Heart right ventricle (tissue), 16 donors: ENCODE measurements around the gene NAB1. TPM values are rescaled to one million over a fixed set of nuclear protein-coding genes. Genes with fewer than 3 reads are reported as not detected.

Experiments used
- ATAC-seq, 8 donors: fragments of 200-7000 bp; cut with Tn5 transposase; one replicate each; pipeline ENCODE4 v1.9.1; 2020; ENCODE audit warnings: mild to moderate bottlenecking in 8 of 8, moderate library complexity in 8 of 8, moderate number of reproducible peaks in 1 of 8
- DNase-seq, 2 donors: peaks; one replicate each; pipeline ENCODE4 v3.0.0-alpha.2; 2020
- H3K27ac ChIP-seq, 10 donors: fragments of 200-600 bp; sonication (generic) in 2 of 10; one replicate each; pipeline versions ENCODE4 v1.5.0 to v1.8.0; 2020 to 2022; ENCODE audit warnings: mild to moderate bottlenecking in 3 of 10
- H3K27me3 ChIP-seq, 7 donors: fragments of 200-600 bp; one replicate each; pipeline ENCODE4 v1.8.0; 2021 to 2022; ENCODE audit warnings: mild to moderate bottlenecking in 2 of 7
- H3K36me3 ChIP-seq, 9 donors: fragments of 200-600 bp; sonication (generic) in 1 of 9; one replicate each; pipeline versions ENCODE4 v1.5.0 to v1.8.0; 2020 to 2022; ENCODE audit warnings: mild to moderate bottlenecking in 2 of 9
- H3K4me1 ChIP-seq, 9 donors: fragments of 200-600 bp; sonication (generic) in 1 of 9; one replicate each; pipeline versions ENCODE4 v1.5.0 to v1.8.0; 2020 to 2022; ENCODE audit warnings: mild to moderate bottlenecking in 4 of 9
- H3K4me3 ChIP-seq, 10 donors: fragments of 200-600 bp; sonication (generic) in 2 of 10; one replicate each; pipeline versions ENCODE4 v1.5.0 to v1.8.0; 2020 to 2022; ENCODE audit warnings: mild to moderate bottlenecking in 7 of 10, moderate library complexity in 2 of 10
- H3K9me3 ChIP-seq, 11 donors: fragments of 200-600 bp in 10 of 11; sonication (generic) in 2 of 11; one replicate each; pipeline versions ENCODE4 v1.5.0 to v1.8.0; 2013 to 2022; ENCODE audit warnings: mild to moderate bottlenecking in 2 of 11, control low read depth in 1 of 11, moderate library complexity in 1 of 11
- CTCF ChIP-seq, 9 donors: fragments of 200-600 bp; sonication (generic) in 2 of 9; IDR thresholded peaks; one replicate each; pipeline versions ENCODE4 v1.5.0 to v1.8.0; 2021 to 2022; ENCODE audit warnings: antibody characterized with exemption in 9 of 9, mild to moderate bottlenecking in 5 of 9, moderate library complexity in 1 of 9
- WGBS, 2 donors: extraction: QIAGEN DNeasy Blood & Tissue Kit; methylation state at CpG; one replicate each; pipeline ENCODE4 v1.1.7; 2013; ENCODE audit warnings: inconsistent platforms in 1 of 2; 5-methylcytosine and 5-hydroxymethylcytosine counted together
- intact Hi-C, 10 donors: fragments of 100-400 bp; cut with DNase I; formaldehyde crosslinking; loops; one replicate each; pipeline versions ENCODE4 v1.11.1 to v1.14.2; 2022
- polyA plus RNA-seq, 2 donors: library from polyadenylated mRNA; stranded (reverse); fragments of 200-250 nt; gene quantifications; one replicate each; pipeline ENCODE4 v1.2.3, GENCODE V29; 2013
- total RNA-seq, 10 donors: library from RNA; stranded (reverse); fragmentation: NEBNext Ultra II Directional in 3 of 10; extraction: Animal tissue kit (Norgen Biotek cat#: 25700) in 3 of 10; gene quantifications; one replicate each; pipeline versions ENCODE4 v1.2.1 to v1.2.4, GENCODE V29; 2021 to 2023
- donor health status: Arrhythmogenic right ventricular cardiomyopathy.
- donor health status: ischemic (EF 13 %, LVEDD 7.1; RV severe dilation, severe dysfunction).
- donor health status: healthy with polysubstance abuse.
- donor health status: DM: no; HTN: yes; CAD: no.
- donor health status: DM: no; HTN: no; CAD: no.
- donor health status: ischemic (EF 25% LVEDD 6.9; RV normal size, moderate dysfunction).
- donor health status: ischemic (EF 25% LVEDD 5.7; RV mildly dilated, moderate dysfunction).
- donor health status: healthy.
- donor health status: DM: yes; HTN: yes; CAD: no.
- donor health status: Ischemic cardiomyopathy.
- donor health status: ischemic (EF 35%, LVEDD 5.7; RV mildly dilated, moderate dysfunction).
- donor health status: nonischemic (EF 11% LVEDD 7.7; RV severe dilation, severe dysfunction).
- donor health status: DM: yes; HTN: yes; CAD: no.
- donor health status: PGD.
- donor health status: ischemic (EF 29% LVEDD 5.4; RV normal size, mild dysfunction).
- donor health status: nonischemic (EF 23%, LVEDD 6.1; RV moderate dilation, normal function).

NAB1 gene
- total and polyA plus RNA-seq, 12 donors, result 9.3 to 41.5 (median 27.1) TPM

- TF ChIP-seq CTCF (IDR thresholded peaks at IDR 0.05), result no peak
- Histone ChIP-seq H3K9me3 (no peaks in the 10 kb centered on the region), H3K36me3 (peaks cover 0 to 12% (median 0%) of the 10 kb centered on the region in 9 donors), H3K27me3 (no peaks in the 10 kb centered on the region), H3K4me3 (peak overlapping the region in 4 of 10 donors; percentile 1 to 25 (median 5)), H3K27ac (peak overlapping the region in 9 of 10 donors; percentile 18 to 80 (median 55)), H3K4me1 (peaks cover 0 to 98% (median 88%) of the 10 kb centered on the region in 9 donors)
- WGBS, 2 donors, result 11 to 13% methylated on average over 1 of the region's 1 CpG
- intact Hi-C loops, result loop anchor here in 3 of 10 donors (10.0 kb wide), 2 partner anchors 130 to 250 kb away; partner anchors contain the start of gene MFSD6 (in 2 of the 3)
- DNase-seq (peak in 1 of 2 donors; percentile 44), ATAC-seq (peak in 4 of 8 donors; percentile 59 to 73 (median 63))
Observed at GRCh38 chr2:190655113-190655512, 6.2 kb downstream of the NAB1 start.

- H3K36me3 ChIP-seq, result peaks cover 0 to 17% (median 0%) of the 10 kb centered on the region in 9 donors
- H3K9me3 ChIP-seq, result no peaks in the 10 kb centered on the region
- TF ChIP-seq CTCF (IDR thresholded peaks at IDR 0.05), result no peak
- intact Hi-C loops, result loop anchor here in 3 of 10 donors (10.0 kb wide), 2 partner anchors 131 to 251 kb away; partner anchors contain the start of gene MFSD6 (in 2 of the 3)
- H3K4me1 ChIP-seq, result peaks cover 0 to 100% (median 83%) of the 10 kb centered on the region in 9 donors
- 41 to 44% methylated on average over 3 of the region's 3 CpGs for WGBS, 2 donors
- H3K27me3 ChIP-seq, result no peaks in the 10 kb centered on the region
- DNase-seq (no peak), ATAC-seq (peak in 4 of 8 donors; percentile 13 to 33 (median 19))
- peak overlapping the region in 9 of 10 donors; percentile 18 to 80 (median 55) for H3K27ac ChIP-seq
- H3K4me3 ChIP-seq, result peak overlapping the region in 4 of 10 donors; percentile 1 to 25 (median 5)
Observed at GRCh38 chr2:190655570-190655969, 6.7 kb downstream of the NAB1 start.

GRCh38 chr2:190656301-190656700 is 7.4 kb downstream of the NAB1 start:
- TF ChIP-seq CTCF (IDR thresholded peaks at IDR 0.05), result no peak
- Histone ChIP-seq H3K27me3 (no peaks in the 10 kb centered on the region), H3K36me3 (peaks cover 0 to 22% (median 0%) of the 10 kb centered on the region in 9 donors), H3K27ac (peak overlapping the region in 8 of 10 donors; percentile 18 to 80 (median 56)), H3K4me3 (peak overlapping the region in 2 of 10 donors; percentile 5 to 25), H3K4me1 (peaks cover 0 to 100% (median 83%) of the 10 kb centered on the region in 9 donors), H3K9me3 (no peaks in the 10 kb centered on the region)
- DNase-seq (no peak), ATAC-seq (no peak)
- 21 to 30% methylated on average over 2 of the region's 2 CpGs for WGBS, 2 donors
- intact Hi-C loops, result loop anchor here in 3 of 10 donors (10.0 kb wide), 2 partner anchors 132 to 252 kb away; partner anchors contain the start of gene MFSD6 (in 2 of the 3)

- DNase-seq (no peak), ATAC-seq (peak in 3 of 8 donors; percentile 15 to 60 (median 38))
- Histone ChIP-seq H3K36me3 (peaks cover 0 to 22% (median 0%) of the 10 kb centered on the region in 9 donors), H3K27me3 (no peaks in the 10 kb centered on the region), H3K9me3 (no peaks in the 10 kb centered on the region), H3K27ac (peak overlapping the region in 5 of 10 donors; percentile 13 to 80 (median 40)), H3K4me3 (peak overlapping the region in 1 of 10 donors; percentile 12), H3K4me1 (peaks cover 0 to 100% (median 83%) of the 10 kb centered on the region in 9 donors)
- TF ChIP-seq CTCF (IDR thresholded peaks at IDR 0.05), result no peak
- intact Hi-C loops, result loop anchor here in 3 of 10 donors (10.0 kb wide), 2 partner anchors 133 to 253 kb away; partner anchors contain the start of gene MFSD6 (in 2 of the 3)
- WGBS, 2 donors, result 62 to 70% methylated on average over 4 of the region's 4 CpGs
Observed at GRCh38 chr2:190657474-190658255, 8.8 kb downstream of the NAB1 start.
